Glomerular visceral epithelial cell (primary cell): ENCODE measurements around the gene CTSS.
"Not testable (repeated sequence)": the region's sequence is repeated elsewhere in the genome, so short reads cannot be mapped to it uniquely, and the experiment has no call there.

Experiments used
- DNase-seq: peaks from one replicate; pipeline ENCODE4 v3.0.0-alpha.2; 2016; ENCODE audit errors: extremely low spot score

Gene CTSS

GRCh38 chr1:150765296-150765976, at the start of gene CTSS:
TSS of gene CTSS (minus strand) at chr1:150765778. CDS start at chr1:150764763, 1,015 bp downstream.
- DNase-seq, result no peak

DNA sequence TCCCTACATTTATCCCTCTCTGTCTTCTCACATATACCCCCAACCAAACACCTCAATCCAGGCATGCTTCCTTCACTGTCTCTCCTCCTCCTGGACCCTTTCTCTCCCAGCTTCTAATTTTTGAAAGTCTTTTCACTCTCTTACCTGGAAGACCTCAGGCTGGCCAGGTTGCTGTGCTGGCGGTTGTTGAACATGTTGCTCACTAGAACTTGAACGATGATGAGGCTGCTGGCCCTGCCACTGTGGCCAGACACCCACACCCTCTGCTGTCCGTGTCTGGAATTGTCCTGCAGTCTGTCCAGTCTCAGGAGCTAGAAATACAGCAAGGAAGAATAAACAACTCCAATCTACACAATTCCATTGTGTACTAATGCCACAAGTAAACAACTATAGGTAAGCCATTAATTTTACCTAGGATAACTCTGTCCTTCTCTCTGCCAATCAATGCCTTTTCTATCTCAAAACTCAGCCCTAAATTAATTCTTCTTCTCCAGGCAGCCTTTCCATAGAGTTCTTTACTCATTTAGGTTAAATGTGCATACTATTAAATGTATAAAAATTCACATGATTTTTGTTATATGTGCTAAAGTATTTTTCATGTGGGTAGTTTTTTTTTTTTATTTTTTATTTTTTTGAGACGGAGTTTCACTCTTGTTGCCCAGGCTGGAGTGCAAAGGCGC, 47.6 kb upstream of the CTSS start:
- DNase-seq, result peak; percentile 64

DNA sequence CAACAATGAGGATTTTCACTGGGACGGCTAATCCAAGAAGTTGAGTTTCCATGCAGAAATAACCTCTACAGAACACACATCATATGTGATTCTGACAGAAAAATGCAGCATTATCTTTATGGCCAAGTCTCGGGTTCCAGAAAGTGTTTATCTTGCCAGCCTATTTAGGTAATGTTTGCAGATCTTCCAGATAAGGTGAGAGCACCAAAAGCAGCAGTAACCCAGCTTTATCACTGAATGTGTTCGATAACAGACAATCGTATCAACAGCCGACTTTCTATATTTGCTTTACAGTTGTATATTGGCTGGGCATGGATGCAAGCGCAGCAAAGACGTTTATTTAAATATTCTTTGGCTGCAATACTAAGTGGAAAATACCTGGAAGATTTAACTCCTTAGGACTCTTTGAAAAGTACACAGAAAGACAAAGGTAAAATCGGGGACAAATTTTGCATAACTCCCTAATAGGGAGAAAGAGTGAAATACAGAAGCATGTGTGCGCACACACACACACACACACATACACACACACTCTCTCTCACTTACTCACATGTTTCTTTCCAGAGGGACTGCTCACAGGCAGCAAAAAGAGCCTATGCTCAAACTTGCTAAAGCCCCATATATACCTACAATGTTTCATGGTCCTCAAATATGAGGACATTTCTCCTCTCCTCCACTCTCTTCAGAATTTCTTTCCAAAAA, 45.5 kb upstream of the CTSS start:
- DNase-seq, result no peak

DNA sequence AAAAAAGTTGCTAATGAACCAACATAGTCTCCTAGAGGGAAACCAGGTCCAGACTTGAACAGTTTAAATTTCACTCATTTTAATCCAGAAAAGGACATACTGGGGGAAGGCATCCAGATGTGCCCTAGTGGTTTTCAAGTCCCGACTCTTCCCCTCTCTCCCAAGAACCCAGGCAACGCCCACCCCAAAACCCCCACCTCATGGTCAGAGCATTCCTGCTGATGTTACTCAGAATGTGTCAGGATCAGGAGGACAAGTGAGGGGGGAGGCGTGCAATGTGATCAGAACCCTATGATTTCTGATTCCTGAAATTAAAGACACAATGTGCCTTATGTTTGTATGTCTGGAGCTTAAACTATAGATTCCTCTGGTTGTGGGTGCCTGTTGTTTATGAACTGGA, 44.1 kb upstream of the CTSS start:
- peak; percentile 4 for DNase-seq

DNA sequence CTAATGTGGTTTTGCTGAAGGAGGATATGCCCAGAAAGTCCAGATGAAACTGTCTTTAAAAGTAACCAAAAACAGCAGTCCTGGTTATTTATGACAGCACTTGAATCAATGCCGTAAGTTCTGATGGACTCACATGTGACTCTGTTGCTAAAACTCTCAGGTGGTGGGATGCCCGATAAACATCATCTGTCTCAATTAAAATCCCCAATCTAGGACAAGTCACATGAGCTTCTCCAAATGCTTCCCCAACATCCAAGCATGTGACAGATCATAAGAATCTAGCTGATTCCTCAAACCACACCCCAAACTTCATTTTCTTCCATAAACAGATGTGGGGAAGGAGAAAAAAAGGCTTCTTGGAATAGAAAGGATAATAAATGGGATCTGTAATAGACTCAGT, 43.3 kb upstream of the CTSS start:
- no peak for DNase-seq

- DNase-seq, result no peak
Measured at GRCh38 chr1:150808121-150808520, 42.5 kb upstream of the CTSS start, which contains the start of gene CTSK. TSS of gene CTSK (minus strand) at chr1:150808260. CDS start at chr1:150806805, 1,455 bp downstream.

- no peak for DNase-seq
Measured at GRCh38 chr1:150807249-150808023, 41.9 kb upstream of the CTSS start.

DNA sequence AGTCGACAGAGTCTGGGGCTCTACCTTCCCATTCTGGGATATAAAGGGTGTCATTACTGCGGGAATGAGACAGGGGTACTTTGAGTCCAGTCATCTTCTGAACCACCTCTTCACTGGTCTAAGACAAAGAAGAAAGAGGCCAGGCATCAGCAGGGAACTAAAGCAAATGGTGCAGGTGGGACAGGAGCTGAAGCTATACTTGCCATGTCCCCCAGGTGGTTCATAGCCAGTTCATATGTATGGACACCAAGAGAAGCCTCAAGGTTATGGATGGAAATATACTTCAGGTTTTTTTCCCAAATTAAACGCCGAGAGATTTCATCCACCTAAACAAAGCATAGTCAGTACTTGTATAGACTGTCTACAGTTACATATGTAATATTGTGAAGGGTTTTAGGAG, 40.3 kb upstream of the CTSS start:
- DNase-seq, result no peak

GRCh38 chr1:150804671-150805070, 39.1 kb upstream of the CTSS start:
- no peak for DNase-seq

GRCh38 chr1:150799089-150799488, 33.5 kb upstream of the CTSS start:
- DNase-seq, result no peak

- DNase-seq, result no peak
Measured at GRCh38 chr1:150798525-150798924, 32.9 kb upstream of the CTSS start.

DNA sequence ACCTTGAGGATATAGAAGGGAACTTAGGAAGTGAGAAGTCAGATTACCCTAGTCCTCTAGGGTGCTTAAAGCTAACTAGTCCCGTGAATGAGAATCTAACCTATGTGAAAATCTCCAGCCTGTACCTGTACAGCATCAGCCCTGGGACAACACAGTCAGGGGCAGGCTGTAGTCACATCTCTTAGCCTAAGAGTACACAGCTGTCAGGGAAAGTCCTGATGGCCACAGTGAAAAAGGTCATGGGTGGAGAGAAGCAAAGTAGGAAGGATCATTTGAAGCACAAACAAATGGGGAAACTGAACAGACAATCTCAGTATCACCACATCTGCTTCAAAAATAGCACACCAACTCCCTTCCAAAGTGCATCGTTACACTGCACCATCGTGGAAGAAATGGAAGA, 30.8 kb upstream of the CTSS start:
- DNase-seq, result no peak

DNA sequence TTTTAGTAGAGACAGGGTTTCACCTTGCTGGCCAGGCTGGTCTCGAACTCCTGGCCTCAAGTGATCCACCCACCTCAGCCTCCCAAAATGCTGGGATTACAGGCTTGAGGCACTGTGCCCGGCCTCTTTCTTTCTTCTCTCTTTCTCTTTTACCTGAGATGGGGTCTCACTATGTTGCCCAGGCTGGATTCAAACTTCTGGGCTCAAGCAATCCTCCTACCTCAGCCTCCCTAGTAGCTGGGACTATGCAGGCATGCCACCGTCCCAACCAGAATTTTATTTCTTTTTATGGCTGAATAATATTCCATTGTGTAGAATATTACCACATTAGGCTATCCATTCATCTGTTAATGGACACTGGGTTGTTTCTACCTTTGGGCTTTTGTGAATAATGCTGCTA, 28.2 kb upstream of the CTSS start:
- DNase-seq, result not testable (repeated sequence)

GRCh38 chr1:150793221-150793620, 27.6 kb upstream of the CTSS start:
- no peak for DNase-seq

DNA sequence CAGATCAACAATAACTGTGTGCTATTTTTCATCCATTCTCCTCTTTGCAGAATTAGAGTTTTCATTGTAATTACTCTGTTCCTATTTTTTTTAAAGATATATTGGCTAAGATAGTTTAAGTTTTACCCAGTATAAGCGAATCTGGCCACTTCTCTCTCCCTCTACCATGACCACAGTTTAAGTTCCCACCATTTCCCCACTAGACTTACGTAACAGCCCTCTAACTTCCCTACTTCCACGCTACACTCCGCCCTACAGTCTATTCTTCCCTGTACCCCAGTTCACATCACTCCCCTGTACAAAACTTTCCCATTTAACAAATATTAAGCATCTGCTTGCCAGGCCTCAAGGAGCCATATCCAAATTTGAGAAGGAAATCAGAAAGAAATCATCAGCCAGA, 26.0 kb upstream of the CTSS start:
- DNase-seq, result no peak

- DNase-seq, result no peak
Measured at GRCh38 chr1:150789396-150789795, 23.8 kb upstream of the CTSS start.

DNA sequence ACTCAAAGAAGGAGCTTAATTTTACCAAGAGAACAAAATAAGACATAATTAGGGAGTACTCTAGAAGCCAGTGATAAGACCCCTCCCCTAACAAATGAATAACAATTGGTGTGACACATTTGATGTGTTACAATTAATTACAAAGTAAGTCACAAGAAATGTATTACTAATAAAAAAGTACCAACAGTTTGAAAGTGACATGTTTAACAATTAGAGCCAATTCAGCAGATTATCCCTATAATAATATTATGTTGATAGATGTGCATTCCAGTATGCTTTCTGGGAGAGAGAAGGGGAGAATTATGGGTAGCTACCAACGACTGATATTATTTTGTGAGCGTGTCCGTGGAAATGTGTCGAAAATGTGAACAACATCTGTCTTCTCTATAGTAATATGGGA, 23.4 kb upstream of the CTSS start:
- DNase-seq, result no peak

DNA sequence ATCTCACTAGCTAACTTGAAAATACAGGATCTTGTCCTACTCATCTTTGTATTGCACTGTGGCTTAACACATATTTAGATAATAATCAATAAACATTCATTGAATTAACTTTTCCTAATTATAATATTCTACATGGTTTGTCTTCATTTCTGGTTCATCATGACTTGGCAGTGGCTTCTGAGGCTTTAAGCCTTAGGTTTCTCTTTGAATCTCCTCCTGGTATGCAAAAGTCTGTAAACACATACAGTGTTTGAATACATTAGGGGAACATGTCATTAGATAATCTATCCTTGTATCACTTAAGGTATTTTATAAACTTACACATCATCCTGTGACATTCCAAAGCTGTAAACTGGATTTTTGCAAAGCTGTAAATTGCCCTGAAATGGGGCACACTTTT, 21.9 kb upstream of the CTSS start:
- DNase-seq, result no peak

- no peak for DNase-seq
Measured at GRCh38 chr1:150780510-150780909, 14.9 kb upstream of the CTSS start.

DNA sequence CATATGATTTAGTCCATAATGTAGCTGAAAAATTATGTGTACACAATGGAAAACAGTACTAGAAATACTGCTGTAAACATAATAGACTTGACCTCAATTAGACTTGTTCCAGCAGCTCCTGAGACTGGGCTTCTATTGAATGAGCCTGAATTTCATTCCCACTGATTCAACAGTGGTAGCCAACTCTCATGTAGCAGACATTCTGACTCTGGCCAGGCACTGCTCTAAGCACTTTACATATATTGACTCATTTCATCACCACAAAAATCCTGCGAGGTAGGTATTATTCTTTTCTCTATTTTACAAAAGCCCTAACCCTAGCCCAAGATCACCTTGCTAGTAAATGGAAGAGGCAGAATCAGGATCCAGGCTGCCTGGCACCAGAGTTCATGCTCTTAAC, 12.8 kb upstream of the CTSS start:
- DNase-seq, result no peak

DNA sequence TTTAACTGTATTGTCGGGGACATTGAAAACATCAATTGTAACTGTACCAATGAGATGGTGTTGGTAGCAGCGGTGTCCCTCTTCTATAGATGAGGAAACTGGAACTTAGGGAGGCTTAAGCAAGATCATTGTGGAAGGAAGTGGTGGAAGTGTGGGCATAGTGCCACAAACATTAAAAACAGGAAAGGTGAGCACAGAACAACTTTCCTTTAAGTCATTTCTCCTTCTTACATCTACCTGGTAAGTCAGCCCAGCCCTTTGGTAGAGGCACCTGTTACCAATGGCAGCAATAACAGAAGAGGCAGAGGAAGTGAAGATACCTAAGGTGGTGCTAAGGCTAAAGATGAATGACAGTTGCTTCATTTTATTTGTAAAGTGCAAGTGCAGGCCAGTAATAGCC, 12.0 kb upstream of the CTSS start:
- DNase-seq, result no peak

DNA sequence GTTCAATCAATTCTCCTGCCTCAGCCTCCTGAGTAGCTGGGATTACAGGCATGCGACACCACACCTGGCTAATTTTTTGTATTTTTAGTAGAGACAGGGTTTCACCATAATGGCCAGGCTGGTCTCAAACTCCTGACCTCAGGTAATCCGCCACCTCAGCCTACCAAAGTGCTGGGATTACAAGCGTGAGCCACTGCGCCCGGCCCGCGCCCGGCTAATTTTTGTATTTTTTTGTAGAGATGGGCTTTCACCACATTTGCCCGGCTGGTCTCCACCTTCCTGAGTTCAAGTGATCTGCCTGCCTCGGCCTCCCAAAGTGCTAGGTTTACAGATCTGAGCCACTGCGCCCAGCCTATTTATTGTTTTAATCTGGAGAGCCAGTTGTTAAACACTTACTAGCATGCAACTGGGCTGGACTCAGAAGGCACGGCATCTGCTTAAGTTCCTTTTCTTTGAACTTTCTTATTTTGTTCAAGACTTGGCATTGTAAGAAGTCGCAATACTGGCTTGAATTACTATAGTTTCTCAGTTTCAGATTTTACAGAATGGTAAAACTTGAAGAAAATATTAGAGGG, 10.4 kb upstream of the CTSS start:
- DNase-seq, result not testable (repeated sequence)
